DOHH2 (cell line): Measurements from ENCODE around the gene MDM1.

Source experiments
- H3F3A ChIP-seq: fragments of 200-600 bp; sonication (generic), shearing (Covaris generic); 2 replicates; pipeline ENCODE4 v1.6.0; 2016; ENCODE audit warnings: antibody characterized with exemption, mild to moderate bottlenecking; ENCODE audit not compliant: control insufficient read depth, insufficient read depth
- H3K27ac ChIP-seq: fragments of 200-600 bp; sonication (generic); 2 replicates; pipeline ENCODE4 v1.5.1; 2014; ENCODE audit warnings: low read depth, mild to moderate bottlenecking, low read length, moderate library complexity
- H3K27me3 ChIP-seq: fragments of 200-600 bp; sonication (generic); 2 replicates; pipeline ENCODE4 v1.6.1; 2014; ENCODE audit warnings: mild to moderate bottlenecking, low read length, mixed read lengths; ENCODE audit not compliant: control insufficient read depth
- H3K36me3 ChIP-seq: fragments of 200-600 bp; sonication (generic); 2 replicates; pipeline ENCODE4 v1.6.1; 2014; ENCODE audit warnings: mild to moderate bottlenecking, low read length, moderate library complexity, mixed read lengths; ENCODE audit not compliant: control insufficient read depth
- H3K4me1 ChIP-seq: fragments of 200-600 bp; sonication (generic); 2 replicates; pipeline ENCODE4 v1.6.1; 2014; ENCODE audit warnings: mild to moderate bottlenecking, low read length, mixed read lengths; ENCODE audit not compliant: control insufficient read depth
- H3K4me2 ChIP-seq: fragments of 200-600 bp; sonication (generic); 2 replicates; pipeline ENCODE4 v1.6.0; 2014; ENCODE audit warnings: mild to moderate bottlenecking, low read length, moderate library complexity
- H3K4me3 ChIP-seq: fragments of 200-600 bp; sonication (generic); 2 replicates; pipeline ENCODE4 v1.5.1; 2014; ENCODE audit warnings: mild to moderate bottlenecking, low read length, mixed read lengths
- H3K79me2 ChIP-seq: fragments of 200-600 bp; sonication (generic); 2 replicates; pipeline ENCODE4 v1.6.1; 2014; ENCODE audit warnings: mild to moderate bottlenecking, low read length, mixed read lengths; ENCODE audit not compliant: control insufficient read depth
- H3K9me2 ChIP-seq: fragments of 200-600 bp; sonication (generic); replicated peaks from 2 replicates; pipeline ENCODE4 v1.6.1; 2014; ENCODE audit warnings: mild to moderate bottlenecking, low read length, mixed read lengths; ENCODE audit not compliant: control insufficient read depth
- H3K9me3 ChIP-seq: fragments of 200-600 bp; sonication (generic); 2 replicates; pipeline ENCODE4 v1.6.1; 2014; ENCODE audit warnings: antibody characterized with exemption, low read length, mixed read lengths; ENCODE audit not compliant: control insufficient read depth, insufficient read depth
- H4K20me1 ChIP-seq: fragments of 200-600 bp; sonication (generic); 2 replicates; pipeline ENCODE4 v1.6.0; 2014; ENCODE audit warnings: low read depth, mild to moderate bottlenecking, antibody characterized with exemption, low read length, moderate library complexity; ENCODE audit not compliant: control insufficient read depth, insufficient read depth
- CTCF ChIP-seq: fragments of 200-600 bp; sonication (generic); IDR thresholded peaks from one replicate; pipeline ENCODE4 v1.5.1; 2014; ENCODE audit warnings: antibody characterized with exemption, mild to moderate bottlenecking, low read depth, low read length; ENCODE audit not compliant: poor library complexity, severe bottlenecking
- EZH2phosphoT487 ChIP-seq: fragments of 200-600 bp; sonication (generic); IDR thresholded peaks from 2 replicates; pipeline ENCODE4 v1.6.1; 2017; ENCODE audit warnings: borderline replicate concordance, mild to moderate bottlenecking, antibody characterized with exemption, low read length, moderate library complexity, mixed read lengths

The MDM1 gene

GRCh38 chr12:68310370-68310769, 21.8 kb downstream of the MDM1 start:
- H3K9me3 ChIP-seq: no peaks in the 10 kb centered on the region
- no peaks in the 10 kb centered on the region for H3K9me2 ChIP-seq
- no peak overlapping the region for H3K27ac ChIP-seq
- H3K27me3 ChIP-seq: no peaks in the 10 kb centered on the region
- 0 out of 2 replicates have a peak, but pooled peaks cover 3% of the 10 kb centered on the region for H3K4me1 ChIP-seq
- no peaks in the 10 kb centered on the region for H3F3A ChIP-seq
- peaks cover 59% of the 10 kb centered on the region for H3K36me3 ChIP-seq
- H3K79me2 ChIP-seq: no peaks in the 10 kb centered on the region
- H4K20me1 ChIP-seq: no peaks in the 10 kb centered on the region
- TF ChIP-seq EZH2phosphoT487 (no peak), CTCF (no peak)
- no peak overlapping the region for H3K4me2 ChIP-seq
- H3K4me3 ChIP-seq: no peak overlapping the region

- H4K20me1 ChIP-seq: no peaks in the 10 kb centered on the region
- no peaks in the 10 kb centered on the region for H3K9me2 ChIP-seq
- H3F3A ChIP-seq: no peaks in the 10 kb centered on the region
- H3K36me3 ChIP-seq: peaks cover 40% of the 10 kb centered on the region
- no peak overlapping the region for H3K4me2 ChIP-seq
- no peaks in the 10 kb centered on the region for H3K79me2 ChIP-seq
- H3K27ac ChIP-seq: no peak overlapping the region
- H3K4me1 ChIP-seq: 0 out of 2 replicates have a peak, but pooled peaks cover 3% of the 10 kb centered on the region
- H3K4me3 ChIP-seq: no peak overlapping the region
- no peaks in the 10 kb centered on the region for H3K27me3 ChIP-seq
- no peak for TF ChIP-seq EZH2phosphoT487
- TF ChIP-seq CTCF: no peak
- no peaks in the 10 kb centered on the region for H3K9me3 ChIP-seq
Observed at GRCh38 chr12:68306564-68306963, 25.6 kb downstream of the MDM1 start.

GRCh38 chr12:68305278-68305677, 26.9 kb downstream of the MDM1 start:
- TF ChIP-seq CTCF: no peak
- TF ChIP-seq EZH2phosphoT487: no peak
- Histone ChIP-seq H3K27me3 (no peaks in the 10 kb centered on the region), H3K27ac (no peak overlapping the region), H3K9me3 (no peaks in the 10 kb centered on the region), H3K9me2 (no peaks in the 10 kb centered on the region), H3F3A (no peaks in the 10 kb centered on the region), H3K36me3 (peaks cover 39% of the 10 kb centered on the region), H3K4me1 (0 out of 2 replicates have a peak, but pooled peaks cover 3% of the 10 kb centered on the region), H3K4me2 (no peak overlapping the region), H4K20me1 (no peaks in the 10 kb centered on the region), H3K4me3 (no peak overlapping the region), H3K79me2 (no peaks in the 10 kb centered on the region)

GRCh38 chr12:68304626-68305025, 27.5 kb downstream of the MDM1 start:
- Histone ChIP-seq H3K27ac (no peak overlapping the region), H3K9me2 (no peaks in the 10 kb centered on the region), H3K4me1 (0 out of 2 replicates have a peak, but pooled peaks cover 3% of the 10 kb centered on the region), H3K27me3 (no peaks in the 10 kb centered on the region), H3K9me3 (no peaks in the 10 kb centered on the region), H3F3A (no peaks in the 10 kb centered on the region), H3K4me2 (no peak overlapping the region), H3K79me2 (no peaks in the 10 kb centered on the region), H3K36me3 (peaks cover 37% of the 10 kb centered on the region), H3K4me3 (no peak overlapping the region), H4K20me1 (no peaks in the 10 kb centered on the region)
- TF ChIP-seq EZH2phosphoT487 (no peak), CTCF (no peak)
